ENCODE measurements around the gene SLC5A8. TPM values are rescaled to one million over a fixed set of nuclear protein-coding genes. Genes with fewer than 3 reads are reported as not detected.
A peak's percentile ranks its signal among the peaks of the same experiment; 100 is the strongest.

SLC5A8 gene
- polyA plus RNA-seq, 2 donors = 0.02 to 0.04 TPM

GRCh38 chr12:101230547-101230946 is 20.5 kb upstream of the SLC5A8 start:
- Histone ChIP-seq H3K27me3 (ENCODE audit: control insufficient read depth in 1 of 2, insufficient read depth in 2 of 2, low read length in 2 of 2) (no peaks in the 10 kb centered on the region), H3K36me3 (ENCODE audit: control insufficient read depth in 2 of 2, insufficient read depth in 2 of 2, low read length in 1 of 2) (no peaks in the 10 kb centered on the region), H3K4me1 (ENCODE audit: control insufficient read depth in 2 of 2, insufficient read depth in 2 of 2, low read length in 1 of 2) (peaks cover 0 to 3% of the 10 kb centered on the region in 2 donors), H3K9me3 (ENCODE audit: control insufficient read depth in 2 of 2, insufficient read depth in 1 of 2, low read depth in 1 of 2, low read length in 1 of 2) (no peaks in the 10 kb centered on the region), H3K4me3 (ENCODE audit: low read depth in 1 of 2, low read length in 2 of 2) (no peak overlapping the region), H3K27ac (ENCODE audit: low read depth in 2 of 2, low read length in 1 of 2) (peak overlapping the region in 1 of 2 donors; percentile 22)
- 30 to 46% methylated on average over 5 of the region's 5 CpGs for WGBS, 2 donors

- H3K27ac ChIP-seq (ENCODE audit: low read depth in 2 of 2, low read length in 1 of 2) = no peak overlapping the region
- H3K36me3 ChIP-seq (ENCODE audit: control insufficient read depth in 2 of 2, insufficient read depth in 2 of 2, low read length in 1 of 2) = no peaks in the 10 kb centered on the region
- H3K27me3 ChIP-seq (ENCODE audit: control insufficient read depth in 1 of 2, insufficient read depth in 2 of 2, low read length in 2 of 2) = no peaks in the 10 kb centered on the region
- 85 to 87% methylated on average over 7 of the region's 7 CpGs for WGBS, 2 donors
- no peak overlapping the region for H3K4me3 ChIP-seq (ENCODE audit: low read depth in 1 of 2, low read length in 2 of 2)
- peaks cover 0 to 3% of the 10 kb centered on the region in 2 donors for H3K4me1 ChIP-seq (ENCODE audit: control insufficient read depth in 2 of 2, insufficient read depth in 2 of 2, low read length in 1 of 2)
- no peaks in the 10 kb centered on the region for H3K9me3 ChIP-seq (ENCODE audit: control insufficient read depth in 2 of 2, insufficient read depth in 1 of 2, low read depth in 1 of 2, low read length in 1 of 2)
Observed at GRCh38 chr12:101229841-101230241, 19.8 kb upstream of the SLC5A8 start.

GRCh38 chr12:101221301-101221700 is 11.3 kb upstream of the SLC5A8 start:
- no peak overlapping the region for H3K27ac ChIP-seq (ENCODE audit: low read depth in 2 of 2, low read length in 1 of 2)

DNA sequence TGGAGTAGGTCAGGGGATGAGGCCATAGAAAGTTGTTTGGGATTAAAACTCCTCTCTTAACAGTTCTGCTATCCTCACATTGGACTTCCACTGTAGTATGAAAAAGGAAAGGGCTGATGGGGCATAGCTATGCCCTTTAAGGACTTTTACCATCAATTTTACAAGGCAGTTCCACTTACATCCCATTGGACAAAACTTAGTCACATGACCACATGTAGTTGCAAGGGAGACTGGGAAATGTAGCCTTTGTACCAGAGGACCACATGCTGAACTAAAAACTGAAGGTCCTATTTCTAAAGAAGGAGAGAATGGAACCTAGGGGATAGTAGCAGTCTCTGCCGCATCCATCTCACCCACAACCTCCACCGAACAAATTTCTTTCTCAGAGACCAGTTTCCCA is 6.8 kb upstream of the SLC5A8 start:
- Histone ChIP-seq H3K4me3 (ENCODE audit: low read depth in 1 of 2, low read length in 2 of 2) (no peak overlapping the region), H3K27ac (ENCODE audit: low read depth in 2 of 2, low read length in 1 of 2) (no peak overlapping the region), H3K4me1 (ENCODE audit: control insufficient read depth in 2 of 2, insufficient read depth in 2 of 2, low read length in 1 of 2) (no peaks in the 10 kb centered on the region), H3K36me3 (ENCODE audit: control insufficient read depth in 2 of 2, insufficient read depth in 2 of 2, low read length in 1 of 2) (no peaks in the 10 kb centered on the region), H3K27me3 (ENCODE audit: control insufficient read depth in 1 of 2, insufficient read depth in 2 of 2, low read length in 2 of 2) (no peaks in the 10 kb centered on the region), H3K9me3 (ENCODE audit: control insufficient read depth in 2 of 2, insufficient read depth in 1 of 2, low read depth in 1 of 2, low read length in 1 of 2) (peaks cover 0 to 6% of the 10 kb centered on the region in 2 donors)
- 96 to 97% methylated on average over 2 of the region's 2 CpGs for WGBS, 2 donors

More at GRCh38 chr12:101221301-101221700, 11.3 kb upstream of the SLC5A8 start:
- WGBS, 2 donors = 44 to 46% methylated on average over 1 of the region's 1 CpG
- Histone ChIP-seq H3K36me3 (ENCODE audit: control insufficient read depth in 2 of 2, insufficient read depth in 2 of 2, low read length in 1 of 2) (no peaks in the 10 kb centered on the region), H3K4me1 (ENCODE audit: control insufficient read depth in 2 of 2, insufficient read depth in 2 of 2, low read length in 1 of 2) (no peaks in the 10 kb centered on the region), H3K4me3 (ENCODE audit: low read depth in 1 of 2, low read length in 2 of 2) (no peak overlapping the region), H3K27me3 (ENCODE audit: control insufficient read depth in 1 of 2, insufficient read depth in 2 of 2, low read length in 2 of 2) (no peaks in the 10 kb centered on the region), H3K9me3 (ENCODE audit: control insufficient read depth in 2 of 2, insufficient read depth in 1 of 2, low read depth in 1 of 2, low read length in 1 of 2) (no peaks in the 10 kb centered on the region)

DNA sequence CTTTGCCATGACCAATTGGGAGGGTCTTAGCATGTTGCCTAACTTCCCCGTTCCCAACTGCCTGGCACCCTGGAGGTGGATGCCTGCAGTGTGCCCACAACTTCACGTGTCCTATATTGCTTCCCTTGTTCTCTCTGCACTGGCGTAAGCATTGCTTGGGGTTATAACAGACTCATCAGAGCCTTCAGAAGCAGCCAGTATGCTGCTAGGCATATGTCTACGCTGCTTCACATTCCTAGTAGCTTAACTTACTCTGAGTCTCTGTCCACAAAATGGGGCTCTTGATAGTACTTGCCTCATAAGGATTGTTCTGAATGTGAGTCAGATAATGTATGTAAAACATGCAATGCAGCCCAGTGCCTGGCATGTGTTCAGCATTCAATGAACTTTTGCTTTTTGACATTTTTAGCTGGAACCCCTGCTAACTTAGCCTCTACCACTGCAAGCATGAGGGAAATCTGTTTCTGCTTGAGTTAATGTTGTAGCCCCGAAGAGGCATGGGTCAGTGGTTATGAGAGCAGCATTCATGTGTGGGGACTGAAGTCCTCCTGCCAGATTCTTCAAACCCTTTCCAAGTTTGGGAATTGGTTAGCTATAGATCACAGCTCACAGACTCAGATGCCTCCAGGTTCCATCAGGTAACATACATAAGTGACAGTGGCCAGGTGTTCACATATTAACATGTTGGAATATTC is 2.8 kb downstream of the SLC5A8 start:
- Histone ChIP-seq H3K9me3 (ENCODE audit: control insufficient read depth in 2 of 2, insufficient read depth in 1 of 2, low read depth in 1 of 2, low read length in 1 of 2) (no peaks in the 10 kb centered on the region), H3K36me3 (ENCODE audit: control insufficient read depth in 2 of 2, insufficient read depth in 2 of 2, low read length in 1 of 2) (no peaks in the 10 kb centered on the region), H3K4me1 (ENCODE audit: control insufficient read depth in 2 of 2, insufficient read depth in 2 of 2, low read length in 1 of 2) (peaks cover 0 to 7% of the 10 kb centered on the region in 2 donors), H3K4me3 (ENCODE audit: low read depth in 1 of 2, low read length in 2 of 2) (no peak overlapping the region), H3K27ac (ENCODE audit: low read depth in 2 of 2, low read length in 1 of 2) (no peak overlapping the region), H3K27me3 (ENCODE audit: control insufficient read depth in 1 of 2, insufficient read depth in 2 of 2, low read length in 2 of 2) (peaks cover 0 to 2% of the 10 kb centered on the region in 2 donors)
- 56 to 66% methylated on average over 5 of the region's 5 CpGs for WGBS, 2 donors

- Histone ChIP-seq H3K4me3 (ENCODE audit: low read depth in 1 of 2, low read length in 2 of 2) (no peak overlapping the region), H3K4me1 (ENCODE audit: control insufficient read depth in 2 of 2, insufficient read depth in 2 of 2, low read length in 1 of 2) (peaks cover 0 to 3% of the 10 kb centered on the region in 2 donors), H3K9me3 (ENCODE audit: control insufficient read depth in 2 of 2, insufficient read depth in 1 of 2, low read depth in 1 of 2, low read length in 1 of 2) (no peaks in the 10 kb centered on the region), H3K27ac (ENCODE audit: low read depth in 2 of 2, low read length in 1 of 2) (no peak overlapping the region), H3K36me3 (ENCODE audit: control insufficient read depth in 2 of 2, insufficient read depth in 2 of 2, low read length in 1 of 2) (no peaks in the 10 kb centered on the region), H3K27me3 (ENCODE audit: control insufficient read depth in 1 of 2, insufficient read depth in 2 of 2, low read length in 2 of 2) (peaks cover 0 to 2% of the 10 kb centered on the region in 2 donors)
- WGBS, 2 donors = 77 to 80% methylated on average over 4 of the region's 4 CpGs
Observed at GRCh38 chr12:101204602-101205304, 5.3 kb downstream of the SLC5A8 start.

- H3K4me3 ChIP-seq (ENCODE audit: low read depth in 1 of 2, low read length in 2 of 2) = no peak overlapping the region
- no peak overlapping the region for H3K27ac ChIP-seq (ENCODE audit: low read depth in 2 of 2, low read length in 1 of 2)
- WGBS, 2 donors = 84 to 90% methylated on average over 1 of the region's 1 CpG
- H3K36me3 ChIP-seq (ENCODE audit: control insufficient read depth in 2 of 2, insufficient read depth in 2 of 2, low read length in 1 of 2) = no peaks in the 10 kb centered on the region
- H3K4me1 ChIP-seq (ENCODE audit: control insufficient read depth in 2 of 2, insufficient read depth in 2 of 2, low read length in 1 of 2) = no peaks in the 10 kb centered on the region
- no peaks in the 10 kb centered on the region for H3K9me3 ChIP-seq (ENCODE audit: control insufficient read depth in 2 of 2, insufficient read depth in 1 of 2, low read depth in 1 of 2, low read length in 1 of 2)
- H3K27me3 ChIP-seq (ENCODE audit: control insufficient read depth in 1 of 2, insufficient read depth in 2 of 2, low read length in 2 of 2) = no peaks in the 10 kb centered on the region
Observed at GRCh38 chr12:101200824-101201223, 9.2 kb downstream of the SLC5A8 start.

DNA sequence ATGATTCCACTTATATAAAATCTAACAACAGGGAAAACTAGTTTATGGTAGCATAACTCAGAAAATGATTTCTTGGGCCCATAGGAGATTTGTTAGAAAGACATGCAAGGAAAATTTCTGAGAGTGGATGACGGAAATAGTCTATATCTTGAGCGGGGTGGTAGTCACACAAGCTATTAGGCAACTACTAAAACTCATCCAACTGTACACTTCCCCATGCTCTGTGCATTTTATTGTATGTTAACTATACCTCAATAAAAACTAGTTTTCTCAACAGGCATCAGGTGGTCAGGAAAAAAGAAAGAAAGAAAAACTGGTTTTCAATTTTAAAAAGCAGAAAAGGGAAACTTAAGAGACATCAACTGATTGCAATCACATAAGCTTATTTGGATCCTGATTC is 9.9 kb downstream of the SLC5A8 start:
- Histone ChIP-seq H3K4me1 (ENCODE audit: control insufficient read depth in 2 of 2, insufficient read depth in 2 of 2, low read length in 1 of 2) (no peaks in the 10 kb centered on the region), H3K27ac (ENCODE audit: low read depth in 2 of 2, low read length in 1 of 2) (no peak overlapping the region), H3K27me3 (ENCODE audit: control insufficient read depth in 1 of 2, insufficient read depth in 2 of 2, low read length in 2 of 2) (no peaks in the 10 kb centered on the region), H3K4me3 (ENCODE audit: low read depth in 1 of 2, low read length in 2 of 2) (no peak overlapping the region), H3K36me3 (ENCODE audit: control insufficient read depth in 2 of 2, insufficient read depth in 2 of 2, low read length in 1 of 2) (no peaks in the 10 kb centered on the region), H3K9me3 (ENCODE audit: control insufficient read depth in 2 of 2, insufficient read depth in 1 of 2, low read depth in 1 of 2, low read length in 1 of 2) (no peaks in the 10 kb centered on the region)
- WGBS, 2 donors = 89 to 90% methylated on average over 2 of the region's 2 CpGs

DNA sequence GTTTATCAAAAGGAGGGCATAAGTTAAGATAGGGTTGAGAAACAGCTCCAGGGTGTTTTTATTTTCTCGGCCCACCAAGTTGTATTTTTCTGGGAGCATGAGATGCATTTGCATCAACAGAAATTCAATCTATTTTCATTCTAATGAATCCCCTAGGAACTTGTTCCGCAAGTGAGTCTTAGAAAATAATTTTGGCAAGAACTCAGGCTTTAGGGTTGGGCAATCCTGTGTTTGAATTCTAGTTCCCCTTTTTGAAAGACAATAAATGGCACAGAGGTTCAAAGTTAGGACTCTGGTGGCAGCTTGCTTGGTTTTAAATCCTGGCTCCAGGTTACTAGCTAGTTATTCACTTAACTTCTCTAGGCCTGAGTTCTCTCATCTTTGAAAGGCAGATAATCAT is 23.7 kb downstream of the SLC5A8 start:
- no peaks in the 10 kb centered on the region for H3K36me3 ChIP-seq (ENCODE audit: control insufficient read depth in 2 of 2, insufficient read depth in 2 of 2, low read length in 1 of 2)
- WGBS, 2 donors = 20 to 41% methylated on average over 2 of the region's 2 CpGs
- no peak overlapping the region for H3K4me3 ChIP-seq (ENCODE audit: low read depth in 1 of 2, low read length in 2 of 2)
- no peaks in the 10 kb centered on the region for H3K9me3 ChIP-seq (ENCODE audit: control insufficient read depth in 2 of 2, insufficient read depth in 1 of 2, low read depth in 1 of 2, low read length in 1 of 2)
- no peaks in the 10 kb centered on the region for H3K4me1 ChIP-seq (ENCODE audit: control insufficient read depth in 2 of 2, insufficient read depth in 2 of 2, low read length in 1 of 2)
- peak overlapping the region in 1 of 2 donors; percentile 64 for H3K27ac ChIP-seq (ENCODE audit: low read depth in 2 of 2, low read length in 1 of 2)
- no peaks in the 10 kb centered on the region for H3K27me3 ChIP-seq (ENCODE audit: control insufficient read depth in 1 of 2, insufficient read depth in 2 of 2, low read length in 2 of 2)

GRCh38 chr12:101181776-101182175 is 28.3 kb downstream of the SLC5A8 start:
- H3K27me3 ChIP-seq (ENCODE audit: control insufficient read depth in 1 of 2, insufficient read depth in 2 of 2, low read length in 2 of 2) = no peaks in the 10 kb centered on the region
- WGBS, 2 donors = 25 to 39% methylated on average over 2 of the region's 2 CpGs

More at GRCh38 chr12:101181776-101182175, 28.3 kb downstream of the SLC5A8 start:
- Histone ChIP-seq H3K9me3 (ENCODE audit: control insufficient read depth in 2 of 2, insufficient read depth in 1 of 2, low read depth in 1 of 2, low read length in 1 of 2) (no peaks in the 10 kb centered on the region), H3K4me1 (ENCODE audit: control insufficient read depth in 2 of 2, insufficient read depth in 2 of 2, low read length in 1 of 2) (no peaks in the 10 kb centered on the region), H3K4me3 (ENCODE audit: low read depth in 1 of 2, low read length in 2 of 2) (no peak overlapping the region), H3K27ac (ENCODE audit: low read depth in 2 of 2, low read length in 1 of 2) (no peak overlapping the region), H3K36me3 (ENCODE audit: control insufficient read depth in 2 of 2, insufficient read depth in 2 of 2, low read length in 1 of 2) (no peaks in the 10 kb centered on the region)
